Activated CD4-positive, alpha-beta T cell treated with anti-CD3 and anti-CD28 coated beads for 1 hour (primary cell): ENCODE measurements around the gene EFNA1.

ENCODE experiments used
- DNase-seq: peaks from one replicate; pipeline ENCODE4 v3.0.0-alpha.2; 2020

EFNA1 gene

GRCh38 chr1:155127105-155127966 lies at the start of gene EFNA1:
EFNA1 (plus strand) TSS chr1:155127876; CDS start chr1:155127978, 102 bp downstream.
- no peak for DNase-seq

- no peak for DNase-seq
Observed at GRCh38 chr1:155078469-155079209, 49.0 kb upstream of the EFNA1 start, which contains the start of gene EFNA3. EFNA3 (plus strand) TSS chr1:155078837; CDS start chr1:155078942, 105 bp downstream.

GRCh38 chr1:155079210-155079486 lies 48.5 kb upstream of the EFNA1 start:
- no peak for DNase-seq

- DNase-seq, result no peak
Observed at GRCh38 chr1:155079487-155080311, 48.0 kb upstream of the EFNA1 start.

GRCh38 chr1:155080312-155081228 lies 47.1 kb upstream of the EFNA1 start:
- DNase-seq, result no peak

- no peak for DNase-seq
Observed at GRCh38 chr1:155081472-155082300, 46.0 kb upstream of the EFNA1 start.

- DNase-seq, result no peak
Observed at GRCh38 chr1:155082301-155083051, 45.2 kb upstream of the EFNA1 start.

GRCh38 chr1:155083052-155083541 lies 44.6 kb upstream of the EFNA1 start:
- no peak for DNase-seq

- no peak for DNase-seq
Observed at GRCh38 chr1:155083865-155084721, 43.6 kb upstream of the EFNA1 start.

GRCh38 chr1:155084722-155085503 lies 42.8 kb upstream of the EFNA1 start:
- DNase-seq, result peak; percentile 84

GRCh38 chr1:155085504-155086127 lies 42.1 kb upstream of the EFNA1 start:
- peak; percentile 66 for DNase-seq

GRCh38 chr1:155086128-155086741 lies 41.4 kb upstream of the EFNA1 start:
- DNase-seq, result peak; percentile 70

GRCh38 chr1:155086856-155087535 lies 40.7 kb upstream of the EFNA1 start:
- no peak for DNase-seq

GRCh38 chr1:155091071-155092051 lies 36.3 kb upstream of the EFNA1 start:
- peak; percentile 69 for DNase-seq

GRCh38 chr1:155092131-155092530 lies 35.5 kb upstream of the EFNA1 start:
- no peak for DNase-seq

- DNase-seq, result no peak
Observed at GRCh38 chr1:155092641-155093040, 35.0 kb upstream of the EFNA1 start.
